ENCODE measurements around the gene NFIB. TPM values are rescaled to one million over a fixed set of nuclear protein-coding genes. Genes with fewer than 3 reads are reported as not detected.

Gene NFIB
- total and polyA plus RNA-seq, 7 experiments from 2014 or later, result 0.32 TPM; not detected in 6

GRCh38 chr9:14205463-14205862, 108.5 kb downstream of the NFIB start:
- H3K4me1 ChIP-seq (ENCODE audit: control insufficient read depth in 2 of 2, insufficient read depth in 2 of 2, low read length in 2 of 2), result no peaks in the 10 kb centered on the region
- Mint-ChIP-seq H3K4me3 (no peak overlapping the region), H3K27me3 (peaks cover 0 to 15% (median 4%) of the 10 kb centered on the region in 5 donors), H3K4me1 (no peaks in the 10 kb centered on the region), H3K27ac (no peak overlapping the region), H3K9me3 (peaks cover 0 to 10% (median 1%) of the 10 kb centered on the region in 11 donors), H3K36me3 (no peaks in the 10 kb centered on the region)
- intact Hi-C loops (cut with micrococcal nuclease), result no loop called here
- H3K27me3 ChIP-seq (ENCODE audit: control insufficient read depth in 2 of 2, insufficient read depth in 2 of 2, low read length in 2 of 2), result no peaks in the 10 kb centered on the region
- ATAC-seq (no peak), DNase-seq (no peak)
- no peak overlapping the region for H3K4me3 ChIP-seq (ENCODE audit: low read length)
- H3K9me3 ChIP-seq (ENCODE audit: control insufficient read depth in 2 of 3, low read length in 3 of 3), result no peaks in the 10 kb centered on the region
- ChIA-PET CTCF (no interaction called here), POLR2A (no interaction called here)
- no peaks in the 10 kb centered on the region for H3K36me3 ChIP-seq (ENCODE audit: control insufficient read depth in 2 of 3, insufficient read depth in 3 of 3, low read length in 3 of 3)
- no peak overlapping the region for H3K27ac ChIP-seq (ENCODE audit: low read depth, low read length)

- no peak for ATAC-seq
- no peaks in the 10 kb centered on the region for H3K36me3 ChIP-seq (ENCODE audit: control insufficient read depth in 2 of 3, insufficient read depth in 3 of 3, low read length in 3 of 3)
- H3K27me3 ChIP-seq (ENCODE audit: control insufficient read depth in 2 of 2, insufficient read depth in 2 of 2, low read length in 2 of 2), result no peaks in the 10 kb centered on the region
- no peaks in the 10 kb centered on the region for H3K4me1 Mint-ChIP-seq
- no peak overlapping the region for H3K4me3 Mint-ChIP-seq
- no peaks in the 10 kb centered on the region for H3K4me1 ChIP-seq (ENCODE audit: control insufficient read depth in 2 of 2, insufficient read depth in 2 of 2, low read length in 2 of 2)
- POLR2A ChIA-PET, result no interaction called here
- H3K9me3 Mint-ChIP-seq, result peaks cover 0 to 11% (median 1%) of the 10 kb centered on the region in 11 donors
- H3K36me3 Mint-ChIP-seq, result no peaks in the 10 kb centered on the region
- H3K4me3 ChIP-seq (ENCODE audit: low read length), result no peak overlapping the region
- intact Hi-C loops (cut with micrococcal nuclease), result no loop called here
- H3K27me3 Mint-ChIP-seq, result peaks cover 0 to 15% (median 4%) of the 10 kb centered on the region in 5 donors
- DNase-seq, result no peak
- CTCF ChIA-PET, result no interaction called here
- H3K27ac Mint-ChIP-seq, result no peak overlapping the region
- no peak overlapping the region for H3K27ac ChIP-seq (ENCODE audit: low read depth, low read length)
- no peaks in the 10 kb centered on the region for H3K9me3 ChIP-seq (ENCODE audit: control insufficient read depth in 2 of 3, low read length in 3 of 3)
Observed at GRCh38 chr9:14203356-14204056, 110.4 kb downstream of the NFIB start.

- ChIA-PET CTCF (no interaction called here), POLR2A (no interaction called here)
- Histone ChIP-seq H3K4me3 (ENCODE audit: low read length) (no peak overlapping the region), H3K9me3 (ENCODE audit: control insufficient read depth in 2 of 3, low read length in 3 of 3) (no peaks in the 10 kb centered on the region), H3K4me1 (ENCODE audit: control insufficient read depth in 2 of 2, insufficient read depth in 2 of 2, low read length in 2 of 2) (no peaks in the 10 kb centered on the region), H3K27ac (ENCODE audit: low read depth, low read length) (no peak overlapping the region), H3K36me3 (ENCODE audit: control insufficient read depth in 2 of 3, insufficient read depth in 3 of 3, low read length in 3 of 3) (no peaks in the 10 kb centered on the region), H3K27me3 (ENCODE audit: control insufficient read depth in 2 of 2, insufficient read depth in 2 of 2, low read length in 2 of 2) (no peaks in the 10 kb centered on the region)
- Mint-ChIP-seq H3K4me1 (no peaks in the 10 kb centered on the region), H3K4me3 (no peak overlapping the region), H3K27me3 (peaks cover 0 to 6% (median 0%) of the 10 kb centered on the region in 5 donors), H3K9me3 (peaks cover 0 to 7% (median 2%) of the 10 kb centered on the region in 11 donors), H3K27ac (no peak overlapping the region), H3K36me3 (no peaks in the 10 kb centered on the region)
- intact Hi-C loops (cut with micrococcal nuclease), result no loop called here
- ATAC-seq, result no peak
- DNase-seq, result no peak
Observed at GRCh38 chr9:14198841-14199455, 115.0 kb downstream of the NFIB start.

GRCh38 chr9:14198047-14198840, 115.7 kb downstream of the NFIB start:
- peaks cover 0 to 6% (median 0%) of the 10 kb centered on the region in 5 donors for H3K27me3 Mint-ChIP-seq
- peaks cover 0 to 7% (median 1%) of the 10 kb centered on the region in 11 donors for H3K9me3 Mint-ChIP-seq
- Histone ChIP-seq H3K27ac (ENCODE audit: low read depth, low read length) (no peak overlapping the region), H3K27me3 (ENCODE audit: control insufficient read depth in 2 of 2, insufficient read depth in 2 of 2, low read length in 2 of 2) (no peaks in the 10 kb centered on the region), H3K9me3 (ENCODE audit: control insufficient read depth in 2 of 3, low read length in 3 of 3) (no peaks in the 10 kb centered on the region), H3K36me3 (ENCODE audit: control insufficient read depth in 2 of 3, insufficient read depth in 3 of 3, low read length in 3 of 3) (no peaks in the 10 kb centered on the region), H3K4me3 (ENCODE audit: low read length) (no peak overlapping the region), H3K4me1 (ENCODE audit: control insufficient read depth in 2 of 2, insufficient read depth in 2 of 2, low read length in 2 of 2) (no peaks in the 10 kb centered on the region)
- no peak overlapping the region for H3K4me3 Mint-ChIP-seq
- no peaks in the 10 kb centered on the region for H3K36me3 Mint-ChIP-seq
- POLR2A ChIA-PET, result no interaction called here
- DNase-seq (no peak), ATAC-seq (no peak)
- no peaks in the 10 kb centered on the region for H3K4me1 Mint-ChIP-seq
- H3K27ac Mint-ChIP-seq, result no peak overlapping the region
- CTCF ChIA-PET, result no interaction called here
- intact Hi-C loops (cut with micrococcal nuclease), result no loop called here

- Histone ChIP-seq H3K4me3 (ENCODE audit: low read length) (no peak overlapping the region), H3K27me3 (ENCODE audit: control insufficient read depth in 2 of 2, insufficient read depth in 2 of 2, low read length in 2 of 2) (no peaks in the 10 kb centered on the region), H3K4me1 (ENCODE audit: control insufficient read depth in 2 of 2, insufficient read depth in 2 of 2, low read length in 2 of 2) (no peaks in the 10 kb centered on the region), H3K27ac (ENCODE audit: low read depth, low read length) (no peak overlapping the region), H3K9me3 (ENCODE audit: control insufficient read depth in 2 of 3, low read length in 3 of 3) (no peaks in the 10 kb centered on the region), H3K36me3 (ENCODE audit: control insufficient read depth in 2 of 3, insufficient read depth in 3 of 3, low read length in 3 of 3) (no peaks in the 10 kb centered on the region)
- ChIA-PET POLR2A (no interaction called here), CTCF (no interaction called here)
- Mint-ChIP-seq H3K36me3 (no peaks in the 10 kb centered on the region), H3K9me3 (peaks cover 0 to 7% (median 0%) of the 10 kb centered on the region in 11 donors), H3K27ac (no peak overlapping the region), H3K4me1 (no peaks in the 10 kb centered on the region), H3K27me3 (peaks cover 0 to 6% (median 0%) of the 10 kb centered on the region in 5 donors), H3K4me3 (no peak overlapping the region)
- DNase-seq (no peak), ATAC-seq (no peak)
- intact Hi-C loops (cut with micrococcal nuclease), result no loop called here
Observed at GRCh38 chr9:14197325-14197858, 116.5 kb downstream of the NFIB start.

GRCh38 chr9:14193328-14193990, 120.5 kb downstream of the NFIB start:
- Histone ChIP-seq H3K4me1 (ENCODE audit: control insufficient read depth in 2 of 2, insufficient read depth in 2 of 2, low read length in 2 of 2) (no peaks in the 10 kb centered on the region), H3K36me3 (ENCODE audit: control insufficient read depth in 2 of 3, insufficient read depth in 3 of 3, low read length in 3 of 3) (no peaks in the 10 kb centered on the region), H3K9me3 (ENCODE audit: control insufficient read depth in 2 of 3, low read length in 3 of 3) (no peaks in the 10 kb centered on the region), H3K4me3 (ENCODE audit: low read length) (no peak overlapping the region), H3K27ac (ENCODE audit: low read depth, low read length) (no peak overlapping the region), H3K27me3 (ENCODE audit: control insufficient read depth in 2 of 2, insufficient read depth in 2 of 2, low read length in 2 of 2) (no peaks in the 10 kb centered on the region)
- intact Hi-C loops (cut with micrococcal nuclease), result no loop called here
- DNase-seq, result no peak
- ChIA-PET POLR2A (no interaction called here), CTCF (no interaction called here)
- Mint-ChIP-seq H3K9me3 (peaks cover 0 to 4% (median 0%) of the 10 kb centered on the region in 11 donors), H3K27ac (no peak overlapping the region), H3K36me3 (no peaks in the 10 kb centered on the region), H3K27me3 (no peaks in the 10 kb centered on the region), H3K4me1 (no peaks in the 10 kb centered on the region), H3K4me3 (no peak overlapping the region)
- no peak for ATAC-seq

Measured in naive thymus-derived CD4-positive, alpha-beta T cell (primary cell).